ENCODE data around the gene DST.

Gene DST

DNA sequence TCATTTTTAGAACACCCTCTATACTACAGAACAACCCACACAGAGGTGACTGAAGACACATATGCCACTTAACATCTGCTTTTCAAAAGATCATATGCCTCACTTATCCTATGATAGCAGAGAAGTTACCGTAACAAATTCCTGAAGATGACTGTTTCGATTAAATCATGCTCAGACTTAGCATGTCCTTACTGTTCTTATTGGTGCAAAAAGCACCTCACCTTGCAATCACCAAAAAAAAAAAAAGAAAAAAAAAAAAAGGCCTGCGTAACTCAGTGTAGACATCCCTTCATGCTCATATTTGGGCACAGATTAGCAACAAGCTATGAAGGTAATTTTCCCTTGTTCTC, 17.7 kb upstream of the DST start:
- no peak for DNase-seq

DNA sequence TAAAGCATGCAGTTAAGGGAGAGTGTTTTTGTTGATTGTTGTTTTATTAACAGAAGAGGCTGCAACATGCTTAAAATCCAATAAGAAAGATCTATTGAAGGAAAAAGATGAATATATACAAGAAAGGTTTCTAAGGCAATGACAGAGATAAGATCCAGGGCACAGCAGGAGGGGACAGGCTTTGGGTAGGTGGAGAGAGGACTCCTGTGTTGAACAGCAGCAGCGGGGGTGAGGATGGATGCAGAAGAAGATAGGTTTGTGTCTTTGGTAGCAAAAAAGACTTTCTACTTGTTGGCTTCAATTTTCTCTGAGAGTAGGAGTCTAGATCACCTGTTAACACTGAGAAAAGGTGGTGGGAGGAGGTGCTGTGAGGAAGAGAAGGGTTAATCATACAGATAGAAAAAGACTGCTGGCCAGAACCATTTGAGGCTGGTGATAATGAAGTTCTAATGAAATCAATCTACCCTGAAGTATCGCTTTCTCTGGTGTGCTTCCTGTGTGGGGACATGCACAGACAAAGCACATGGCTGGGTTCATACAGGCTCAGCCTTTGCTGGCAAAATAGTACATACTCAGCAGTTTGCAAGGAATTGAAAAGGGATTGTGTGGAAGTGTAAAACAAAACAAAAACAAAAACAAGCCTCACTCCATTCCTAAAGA, 17.2 kb upstream of the DST start:
- no peak for DNase-seq

DNA sequence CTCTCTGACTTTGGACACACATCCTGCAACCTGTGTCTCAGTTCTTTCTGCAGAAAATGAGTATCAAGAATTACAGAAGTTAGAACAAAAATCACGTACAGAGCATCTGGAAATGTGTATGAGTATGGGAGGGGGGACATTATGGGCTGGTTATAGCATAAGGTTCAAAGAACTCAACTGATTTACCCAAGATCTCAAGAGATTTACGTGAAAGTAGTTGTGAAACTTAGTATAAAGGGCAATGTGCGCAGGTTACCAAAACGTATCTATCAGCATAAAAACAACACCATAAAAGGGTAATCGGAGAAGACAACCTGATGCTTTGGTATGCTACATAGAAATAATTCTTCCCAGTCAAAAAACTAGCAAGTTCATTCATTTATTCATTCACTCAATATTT, 15.6 kb upstream of the DST start:
- no peak for DNase-seq

DNA sequence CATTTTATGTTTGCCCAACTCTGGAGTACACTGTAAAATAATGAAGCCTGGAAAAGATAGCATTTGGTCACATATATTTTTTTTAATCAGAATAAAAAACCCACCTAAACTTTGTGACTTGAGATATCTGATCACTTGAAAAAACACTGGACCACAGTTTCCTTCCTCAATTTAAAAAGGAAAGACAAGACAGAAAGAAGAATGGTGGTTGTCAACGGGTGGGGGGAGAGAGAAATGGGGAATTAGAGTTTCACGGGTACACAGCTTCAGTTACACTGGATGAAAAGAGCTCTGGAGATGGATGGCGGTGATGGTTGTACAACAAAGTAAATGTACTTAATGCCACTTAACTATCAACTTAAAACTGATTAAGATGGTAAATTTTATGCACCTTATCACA, 14.7 kb upstream of the DST start:
- DNase-seq: no peak

DNA sequence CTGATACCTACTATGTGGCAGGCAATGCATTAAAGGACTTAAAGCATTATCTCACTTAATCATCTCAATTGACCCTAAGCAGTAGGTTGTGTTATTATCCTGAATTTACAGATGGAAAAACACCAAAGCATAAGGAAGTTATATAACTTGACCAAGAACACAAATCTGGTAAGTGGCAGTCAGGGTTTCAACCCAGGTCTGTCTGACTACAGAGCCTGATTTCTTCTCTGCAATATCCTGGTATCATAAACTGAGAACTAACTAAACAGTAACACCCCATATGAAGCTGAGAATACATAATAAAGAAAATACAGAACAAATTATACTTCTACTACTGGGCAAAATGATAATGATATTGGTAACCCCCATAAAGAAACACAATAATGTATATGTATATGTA, 13.8 kb upstream of the DST start:
- no peak for DNase-seq

DNA sequence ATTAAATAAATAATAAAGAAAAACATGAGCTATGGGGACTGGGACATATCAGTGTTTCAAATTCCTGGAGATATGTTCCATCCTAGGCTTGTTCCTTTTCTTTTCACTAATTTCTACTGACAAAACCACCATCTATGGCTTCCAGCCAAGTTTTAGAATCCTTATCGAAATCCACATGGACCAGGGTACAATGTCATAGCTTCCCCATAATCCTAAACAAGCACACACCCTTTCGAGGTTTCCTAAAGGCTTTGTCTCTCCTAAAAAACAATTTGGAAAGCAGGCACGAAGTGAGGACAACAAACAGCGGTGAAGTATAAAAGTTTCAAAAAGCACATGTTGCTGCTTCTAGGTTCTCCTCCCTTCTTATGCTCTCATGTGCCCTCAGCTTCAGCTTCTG, 13.3 kb upstream of the DST start:
- no peak for DNase-seq

DNA sequence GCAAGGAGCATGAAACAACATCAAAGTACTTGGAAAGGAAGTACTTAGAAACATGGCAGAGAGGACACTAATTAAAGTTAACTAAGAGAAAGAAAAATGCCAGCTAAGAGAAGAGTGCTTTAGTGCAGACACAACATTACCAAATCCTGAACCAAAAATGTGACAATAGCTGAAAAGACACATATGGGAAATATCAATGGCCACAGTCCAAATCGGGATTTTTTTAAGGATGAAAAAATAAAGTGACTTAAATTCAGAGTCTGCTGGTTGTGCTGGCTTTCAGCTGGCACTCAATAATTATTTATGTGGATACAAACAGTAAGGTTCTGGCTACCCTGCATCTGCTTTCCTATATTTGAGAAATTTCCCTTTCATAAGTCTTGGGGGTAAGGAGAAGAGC, 12.6 kb upstream of the DST start:
- DNase-seq: no peak

DNA sequence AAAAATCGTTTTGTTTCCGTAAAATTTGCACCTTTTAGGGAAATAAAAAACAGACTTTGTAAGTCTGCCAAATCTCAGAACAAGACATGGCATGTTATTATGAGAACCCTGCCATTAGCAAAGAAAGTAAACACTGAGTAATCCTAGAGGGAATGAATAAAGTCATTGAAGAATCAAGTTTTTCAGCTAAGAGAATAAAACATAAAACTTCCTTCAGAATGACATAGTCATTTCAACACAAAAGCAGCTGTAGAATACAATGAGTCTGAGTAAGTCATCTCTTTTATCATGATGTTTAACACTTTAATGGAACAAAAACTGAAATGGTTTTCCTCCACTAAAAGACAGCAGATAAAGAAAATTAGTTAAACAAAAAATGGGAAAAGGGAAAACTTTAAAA, 10.3 kb upstream of the DST start:
- DNase-seq: peak; percentile 53

DNA sequence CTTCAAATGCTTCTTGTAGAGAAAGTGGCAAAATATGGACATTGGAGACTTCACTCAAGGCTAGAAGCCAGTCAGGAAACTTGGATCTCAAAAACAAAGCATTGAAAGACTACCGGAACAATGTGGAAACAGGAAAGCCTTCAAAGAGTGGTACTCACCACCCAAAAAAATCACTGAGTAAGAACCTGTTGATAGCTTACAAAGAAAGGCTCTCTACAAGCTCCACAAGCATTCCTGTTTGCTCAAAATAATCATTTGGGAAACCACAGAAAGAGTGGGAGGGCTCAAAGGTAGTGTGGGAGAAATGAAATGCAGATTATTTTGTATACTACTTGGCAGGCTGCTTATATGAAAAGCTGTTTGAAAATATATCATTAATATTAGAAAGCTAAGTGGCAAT, 9.5 kb upstream of the DST start:
- DNase-seq: no peak

DNA sequence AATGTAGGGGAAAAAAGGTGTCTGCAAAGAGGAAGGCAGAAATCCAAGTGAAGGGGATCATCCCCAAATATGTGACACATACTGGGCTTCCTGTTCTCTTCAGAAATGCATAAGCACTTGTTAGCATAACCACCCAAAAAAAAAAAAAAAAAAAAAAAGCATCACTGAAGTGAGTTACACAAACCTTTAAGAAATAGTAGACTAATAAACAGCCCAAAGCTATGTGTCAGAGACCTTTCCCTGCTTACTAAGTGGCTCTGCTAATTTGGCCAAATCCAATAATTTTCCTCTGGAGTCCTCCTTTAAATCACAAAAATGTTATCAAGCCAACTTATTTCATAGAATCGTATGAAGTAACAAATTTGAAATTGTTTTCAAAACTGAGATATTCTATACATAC, 7.5 kb upstream of the DST start:
- DNase-seq: no peak

DNA sequence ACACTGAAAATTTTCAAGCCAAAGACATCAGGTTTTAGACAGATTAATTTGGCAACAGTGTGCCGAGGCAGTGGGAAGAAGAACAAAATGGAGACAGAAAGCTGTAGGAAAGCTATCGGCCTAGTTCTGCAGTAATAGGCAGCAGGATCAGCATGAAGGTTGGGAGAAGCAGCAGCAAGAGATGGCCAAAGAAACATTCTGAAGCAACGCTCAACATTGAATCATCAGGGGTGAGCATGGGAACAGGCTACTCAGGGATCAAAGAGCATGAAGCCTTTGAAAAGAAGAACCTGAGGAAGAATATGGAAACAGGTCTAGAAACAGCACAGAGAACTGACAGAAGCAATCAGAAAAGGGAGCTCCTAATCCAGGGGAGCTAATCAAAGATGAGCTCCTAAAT, 7.1 kb upstream of the DST start:
- no peak for DNase-seq

DNA sequence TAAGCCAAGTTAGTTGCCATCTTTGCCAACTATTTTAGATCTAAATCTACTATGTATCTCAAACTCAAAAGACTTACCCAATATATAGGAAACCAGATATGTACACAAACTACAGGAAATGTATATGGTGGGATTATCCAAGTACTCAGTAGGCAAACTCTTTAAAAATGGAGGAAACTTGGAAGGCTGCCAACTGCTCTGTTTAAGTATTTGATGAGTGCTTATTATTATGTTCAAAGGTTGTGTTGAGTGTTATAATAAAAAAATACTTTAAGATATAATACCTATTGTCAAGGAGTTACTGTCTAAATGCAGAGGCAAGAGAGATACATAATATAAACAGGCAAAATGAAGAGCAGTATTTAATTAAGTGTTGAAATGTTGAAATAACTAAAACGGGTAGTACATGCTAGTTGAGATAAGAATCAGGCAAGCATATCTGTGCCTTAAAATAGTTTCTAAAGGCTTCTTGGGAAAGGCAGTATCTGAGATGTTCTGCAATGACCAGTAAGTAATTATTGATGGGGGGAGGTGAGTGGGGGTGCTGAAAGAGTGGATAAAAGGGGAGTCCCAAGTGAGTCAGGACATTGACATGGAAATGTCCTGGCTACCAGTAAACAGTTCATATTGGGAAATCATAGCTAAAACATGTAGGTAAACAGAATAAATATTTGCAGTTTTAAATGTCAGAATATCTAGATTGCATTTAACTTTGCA, 6.5 kb upstream of the DST start:
- no peak for DNase-seq

DNA sequence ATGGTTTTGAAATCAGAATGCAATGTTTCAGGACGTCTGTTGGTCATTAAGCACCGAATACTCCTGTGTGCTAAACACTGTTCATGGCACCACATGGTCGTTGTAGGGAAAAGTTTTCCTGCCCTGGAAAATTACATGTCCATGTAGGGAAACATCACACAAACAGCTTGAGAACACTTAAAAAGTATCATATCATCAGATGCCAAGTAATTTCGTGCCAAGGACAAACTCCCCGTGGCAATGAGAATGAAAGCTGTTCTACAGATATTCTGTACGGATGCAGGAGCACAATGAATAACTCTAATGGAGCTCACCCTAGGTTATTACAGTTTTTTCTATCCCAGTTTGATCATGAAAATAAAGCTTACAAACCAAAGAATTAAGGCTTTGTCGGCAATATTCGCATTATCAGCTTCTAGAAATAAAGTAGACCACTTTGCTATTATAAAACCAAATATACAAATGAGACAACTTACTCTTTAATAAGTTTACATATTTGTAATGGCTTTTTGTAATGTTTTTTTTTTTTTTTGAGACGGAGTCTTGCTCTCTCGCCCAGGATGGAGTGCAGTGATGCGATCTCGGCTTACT, 4.6 kb upstream of the DST start:
- no peak for DNase-seq

DNA sequence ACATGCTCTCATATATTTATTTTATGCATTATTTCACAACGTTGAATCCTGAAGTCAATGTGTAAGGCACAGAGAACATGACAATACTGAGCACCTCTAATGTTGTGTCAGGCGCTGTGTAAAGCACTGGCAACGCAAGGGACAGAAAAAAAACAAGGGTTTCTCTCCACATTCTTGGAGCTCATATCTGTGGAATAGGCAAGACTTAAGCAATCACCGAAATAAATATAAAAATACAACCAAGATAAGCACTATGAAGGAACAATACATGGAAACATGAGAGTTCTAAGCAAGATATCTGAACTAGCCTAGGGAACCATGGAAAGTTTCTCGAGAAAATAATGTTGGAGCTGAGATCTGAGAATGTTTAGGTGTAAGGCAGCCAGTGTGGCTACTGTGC, 1.7 kb upstream of the DST start:
- no peak for DNase-seq

DNA sequence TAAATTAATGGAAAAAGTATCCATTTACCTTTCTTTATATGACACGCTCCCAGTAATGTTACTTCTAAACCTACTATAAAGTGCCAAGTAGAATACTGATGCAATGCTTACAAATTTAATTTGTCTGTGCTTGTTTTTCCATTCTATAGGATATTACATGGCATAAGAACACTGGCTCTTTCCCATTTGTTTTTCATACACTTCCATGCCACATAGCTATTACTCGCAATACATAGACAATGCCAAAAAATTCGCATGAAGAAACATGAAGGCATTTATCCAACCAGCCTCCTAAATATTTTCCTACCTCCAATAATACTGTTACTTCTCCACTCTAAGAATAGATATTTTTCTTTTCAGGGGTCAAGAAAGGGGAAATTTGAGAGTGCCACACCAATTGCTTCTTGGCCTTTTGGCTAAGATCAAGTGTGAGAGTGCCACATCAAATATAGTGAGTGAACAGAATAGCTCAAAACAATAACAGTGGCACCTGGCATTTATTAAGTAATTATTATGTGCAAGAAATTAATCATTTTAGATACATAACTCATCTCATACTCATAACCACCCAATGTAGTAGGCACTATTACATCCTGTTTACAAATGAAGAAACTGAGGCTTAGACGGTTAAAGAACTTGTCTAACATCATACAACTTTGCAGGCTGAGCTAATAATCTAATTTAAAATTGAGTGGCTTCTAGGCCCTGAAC, 845 bp upstream of the DST start:
- no peak for DNase-seq

DNA sequence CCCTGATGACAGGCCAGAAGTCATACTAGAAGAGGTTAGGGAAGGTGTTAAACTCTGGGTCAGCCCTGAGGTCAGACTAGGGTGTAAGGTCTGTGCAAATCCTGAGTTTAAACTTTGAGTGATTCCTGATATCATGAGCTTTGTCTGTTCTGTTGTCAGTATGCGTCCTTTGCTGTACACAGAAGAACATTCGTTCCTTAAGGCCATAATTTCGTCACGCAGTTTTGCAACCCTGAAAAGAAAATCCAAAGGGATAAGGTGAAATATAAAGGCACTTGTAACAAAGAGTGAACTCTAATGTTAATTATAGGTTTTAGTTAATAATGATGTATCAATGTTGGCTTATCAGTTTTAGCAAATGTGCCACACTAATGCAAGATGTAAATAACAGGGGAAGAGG, 2.3 kb downstream of the DST start:
- DNase-seq: no peak

DNA sequence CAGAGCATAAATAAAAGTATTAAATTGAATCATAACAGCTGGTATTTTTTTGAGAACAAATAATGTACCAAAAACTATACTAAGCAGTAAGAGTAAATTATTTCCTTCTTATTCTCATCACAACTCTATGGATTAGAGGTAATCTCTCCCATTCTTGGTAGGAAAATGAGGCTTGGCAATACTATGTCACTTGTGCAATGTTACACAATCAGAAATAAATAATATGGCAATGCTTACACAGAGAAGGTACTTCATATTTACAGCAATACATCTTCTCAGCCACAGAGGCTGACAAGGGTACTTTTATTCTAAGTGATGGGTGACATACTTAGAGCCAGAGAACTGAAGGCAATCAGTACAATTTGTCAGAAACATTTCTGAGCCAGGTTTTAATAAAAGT, 3.9 kb downstream of the DST start:
- DNase-seq: no peak

DNA sequence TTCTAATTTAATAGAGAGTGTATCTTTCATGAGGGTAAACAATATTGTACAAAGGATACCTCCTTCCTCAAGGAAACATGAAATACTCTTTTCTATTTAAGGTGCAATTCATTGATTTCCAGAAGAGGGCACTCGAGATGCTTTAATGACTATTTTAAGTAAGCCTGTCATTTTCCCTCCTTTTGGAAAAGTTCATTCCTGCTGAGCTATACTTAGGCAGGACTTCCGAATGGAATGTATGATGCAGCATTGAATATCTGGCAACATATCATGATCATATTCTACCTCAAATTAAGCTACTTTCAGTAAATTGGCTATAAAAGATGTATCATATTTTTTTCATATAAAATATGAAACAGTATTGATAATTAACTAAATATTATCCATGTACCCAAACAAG, 5.0 kb downstream of the DST start:
- DNase-seq: peak; percentile 41

DNA sequence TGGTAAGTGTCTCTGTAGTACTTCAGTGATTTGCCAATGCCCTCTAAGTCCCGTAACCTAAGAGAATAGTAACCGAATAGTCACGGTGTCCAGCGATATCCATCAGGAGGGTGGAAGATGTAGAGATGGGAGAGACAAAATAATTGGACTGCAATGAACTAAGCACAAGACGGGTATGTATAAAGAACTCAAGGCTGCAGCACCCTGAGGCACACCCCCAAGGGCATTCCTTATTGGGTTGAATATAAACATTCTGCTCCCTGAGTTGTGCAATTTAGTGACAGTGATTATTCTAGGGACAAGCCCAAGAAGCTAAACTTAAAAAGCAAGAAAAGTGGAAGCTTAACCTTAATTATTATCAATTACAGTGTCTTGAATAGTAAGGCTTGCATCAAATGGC, 14.6 kb downstream of the DST start:
- DNase-seq: no peak

DNA sequence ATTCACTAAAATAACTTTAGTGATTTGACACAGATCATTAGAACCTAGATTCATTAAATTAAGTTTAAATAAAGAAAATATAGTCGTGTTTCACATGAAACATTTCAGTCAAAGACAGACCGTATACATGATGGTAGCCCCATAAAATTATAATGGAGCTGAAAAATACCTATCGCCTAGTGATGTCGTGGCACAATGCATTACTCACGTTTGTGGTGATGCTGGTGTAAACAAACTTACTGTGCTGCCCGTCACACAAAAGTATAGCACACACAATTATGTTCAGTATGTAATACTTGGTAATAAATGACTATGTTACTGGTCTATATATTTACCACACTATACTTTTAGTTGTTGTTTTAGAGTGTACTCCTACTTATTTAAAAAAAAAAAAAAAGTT, 17.3 kb downstream of the DST start:
- no peak for DNase-seq

DNA sequence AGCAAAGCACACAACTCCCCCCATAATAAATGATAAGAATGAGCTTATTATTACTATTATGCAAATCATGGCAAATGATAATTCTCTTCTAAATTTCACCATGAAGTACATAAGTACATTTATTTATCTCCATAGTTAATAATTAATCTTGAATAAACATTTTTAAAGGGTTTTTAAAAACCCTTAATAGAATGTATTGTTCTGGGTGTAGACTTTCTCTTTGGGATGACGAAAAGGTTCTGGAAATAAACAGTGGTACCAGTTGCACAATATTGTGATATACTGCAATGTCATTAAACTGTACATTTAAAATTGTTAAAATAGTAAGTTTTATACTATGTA, 18.0 kb downstream of the DST start:
- DNase-seq: no peak

DNA sequence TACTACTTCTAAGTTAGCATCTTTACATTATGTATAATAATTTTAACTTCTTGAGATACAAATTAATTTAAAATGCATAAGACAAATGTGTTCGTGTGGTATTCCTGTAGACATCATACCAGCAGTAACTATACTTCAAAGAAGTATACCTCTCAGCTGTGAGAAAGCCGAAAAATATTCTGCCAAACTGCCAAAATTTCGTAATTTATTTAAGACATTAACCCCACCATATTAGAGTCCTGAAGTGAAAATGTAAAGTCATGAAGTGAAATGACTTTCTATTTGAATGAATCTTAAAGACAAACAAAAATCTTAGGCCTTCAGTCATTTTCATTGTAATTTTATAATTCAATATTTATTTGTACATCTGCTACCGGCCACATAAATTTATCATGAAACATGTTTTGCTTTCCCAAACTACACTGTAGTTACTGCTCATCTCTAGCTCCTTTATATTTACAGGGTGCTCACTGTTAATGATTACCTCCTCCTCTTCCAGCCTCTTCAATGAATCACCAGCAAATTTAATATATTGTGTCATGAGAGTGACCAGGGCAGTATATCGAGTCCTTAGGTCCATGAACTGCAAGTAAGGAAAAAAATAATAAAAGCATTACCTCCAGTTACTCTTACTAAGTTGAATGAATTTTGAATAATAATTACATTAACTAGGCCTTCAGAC, 18.5 kb downstream of the DST start:
- DNase-seq: peak; percentile 89

DNA sequence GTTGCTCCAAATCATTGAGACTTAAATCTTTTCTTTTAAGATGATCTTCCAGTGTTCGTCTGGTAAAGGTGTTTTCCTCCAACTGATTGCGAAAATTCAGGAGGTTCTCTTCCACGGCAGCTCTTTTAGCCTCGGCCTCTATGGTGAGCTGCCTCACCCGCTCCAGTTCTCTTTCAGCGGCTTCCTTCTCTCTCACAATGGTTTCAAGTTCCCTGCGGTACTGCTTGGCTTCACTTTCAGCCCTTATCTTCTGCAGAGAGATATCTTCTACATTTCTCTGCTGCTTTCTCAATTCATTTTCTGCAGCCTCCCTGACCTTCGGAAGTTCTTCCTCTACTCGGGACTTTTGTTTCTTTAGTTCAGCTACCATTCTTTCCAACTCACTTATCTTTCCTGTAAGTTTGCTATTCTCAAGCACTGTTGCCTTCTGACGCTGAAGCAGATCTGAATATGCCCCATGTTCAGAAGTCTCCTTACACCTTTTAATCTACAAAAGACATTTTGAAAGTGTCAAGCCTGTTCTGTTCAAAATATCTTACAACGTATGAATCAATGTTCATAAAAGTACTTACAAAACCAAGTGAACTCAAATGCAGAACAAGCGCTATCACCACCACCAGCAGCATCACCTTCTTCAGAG, 22.3 kb downstream of the DST start:
- DNase-seq: no peak
